Stimulated activated CD8-positive, alpha-beta memory T cell treated with anti-CD3 and anti-CD28 coated beads, Interleukin-2, amount 100 ng/mL, for 48 hours (primary cell): ENCODE measurements around the gene CENPVL1.
A peak's percentile ranks its signal among the peaks of the same experiment; 100 is the strongest.
"Not testable (repeated sequence)": the region's sequence is repeated elsewhere in the genome, so short reads cannot be mapped to it uniquely, and the experiment has no call there.

ENCODE experiments used
- DNase-seq, 2 donors: peaks; one replicate each; pipeline ENCODE4 v3.0.0-alpha.2; 2020; ENCODE audit warnings: low read depth in 2 of 2

Gene CENPVL1

GRCh38 chrX:51710277-51711164, at the start of gene CENPVL1:
Gene CENPVL1, plus strand, starts transcription at chrX:51710512. Its CDS starts 0 bp downstream, at chrX:51710512.
- DNase-seq, result not testable (repeated sequence)

- DNase-seq, result no peak
These were observed 44.3 kb upstream of the CENPVL1 start for GRCh38 chrX:51665981-51666380.

DNA sequence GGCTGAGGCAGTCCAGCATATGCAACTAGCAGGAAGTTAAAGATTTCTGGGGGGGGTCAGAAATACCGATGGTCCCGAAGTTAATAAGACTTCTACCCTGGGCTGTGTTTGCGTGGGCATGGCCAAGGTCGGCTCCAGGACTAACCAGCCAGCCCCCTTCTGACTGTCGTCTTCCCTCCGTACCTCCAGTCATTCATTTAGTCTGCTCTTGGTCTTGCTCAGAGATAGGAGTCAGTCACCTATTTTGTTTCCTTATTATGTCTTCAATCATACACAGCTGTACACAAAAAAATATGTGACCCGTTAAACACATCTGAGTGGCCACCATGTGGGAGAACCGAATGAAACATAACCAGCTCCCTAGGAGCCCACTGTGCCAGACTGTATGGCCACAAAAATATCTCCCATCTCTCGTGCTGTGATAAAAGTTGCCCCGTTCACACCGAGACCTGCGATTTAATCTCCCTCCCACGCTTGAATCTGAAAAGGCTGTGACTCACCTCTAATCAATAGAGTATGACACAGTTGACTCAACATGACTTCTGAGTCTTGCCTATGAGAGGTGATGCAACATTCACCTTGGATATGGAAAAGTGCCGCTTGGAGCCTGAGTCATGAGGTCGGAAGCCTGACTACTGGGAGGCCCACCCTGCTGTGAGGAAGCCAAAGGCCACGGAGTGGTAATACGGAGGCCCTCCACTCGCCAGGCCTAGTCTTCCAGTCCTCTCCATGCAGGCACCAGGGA, 30.5 kb upstream of the CENPVL1 start:
- DNase-seq, result not testable (repeated sequence)

- DNase-seq, result not testable (repeated sequence)
These were observed 28.2 kb upstream of the CENPVL1 start for GRCh38 chrX:51681808-51682719.

DNA sequence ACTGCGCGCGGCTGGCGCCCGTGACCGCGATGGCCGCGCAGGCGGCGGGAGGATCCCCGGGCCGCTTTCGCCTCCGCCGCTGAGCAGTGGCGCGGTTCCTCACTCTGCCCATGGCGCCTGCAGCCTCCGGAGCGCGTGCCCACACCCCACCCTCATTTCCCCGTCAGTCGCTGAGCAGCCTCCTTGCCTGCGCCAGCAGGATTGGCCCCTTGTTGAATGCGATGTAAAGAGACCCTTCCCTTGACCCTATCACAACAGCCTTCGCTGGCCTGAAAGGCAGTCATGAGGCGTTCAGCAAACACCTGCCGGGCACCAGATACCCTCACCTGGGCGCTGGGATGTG, 27.6 kb upstream of the CENPVL1 start, which contains the start of gene CENPVL2:
CENPVL2 (minus strand) TSS at position 112 of the 343 bp plus-strand sequence; CDS start at position 112, 0 bp downstream.
- not testable (repeated sequence) for DNase-seq

DNA sequence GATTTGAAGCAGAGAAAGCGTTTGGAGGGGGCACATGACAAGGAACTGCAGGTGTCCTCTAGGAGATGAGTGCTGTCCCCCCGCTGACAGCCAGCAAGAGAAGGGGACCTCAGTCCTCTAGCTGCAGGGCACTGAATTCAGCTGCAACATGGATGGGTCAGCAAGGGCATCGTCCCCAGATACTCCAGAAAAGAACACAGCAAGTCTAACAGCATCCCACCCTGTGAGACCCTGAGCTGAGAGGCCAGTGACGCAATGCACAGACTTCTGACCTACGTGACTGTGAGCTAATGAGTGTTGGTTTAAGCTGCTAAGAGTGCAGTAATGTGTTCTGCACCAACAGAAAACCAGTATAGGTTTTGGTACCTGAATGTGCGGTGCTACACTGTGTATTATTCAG, 16.1 kb upstream of the CENPVL1 start:
- DNase-seq, result no peak

DNA sequence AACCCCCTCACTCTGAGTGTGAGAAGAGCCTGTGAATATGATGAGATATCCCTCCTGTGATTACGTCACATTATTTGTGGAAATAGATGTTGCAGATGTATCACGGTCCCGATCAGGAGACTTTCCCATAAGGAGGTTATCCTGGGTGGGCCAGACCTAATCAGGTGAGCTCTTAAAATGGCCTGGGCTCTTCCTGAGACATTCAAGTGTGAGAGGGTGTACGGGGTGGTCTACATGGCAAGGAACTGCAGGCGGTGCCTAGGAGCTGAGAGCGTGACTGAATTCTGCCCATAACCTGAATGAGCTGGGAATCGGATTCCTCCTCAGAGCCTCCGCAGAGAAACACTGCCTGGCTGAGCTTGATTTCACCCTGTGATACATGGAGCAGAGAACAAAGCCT, 12.9 kb upstream of the CENPVL1 start:
- DNase-seq, result no peak

DNA sequence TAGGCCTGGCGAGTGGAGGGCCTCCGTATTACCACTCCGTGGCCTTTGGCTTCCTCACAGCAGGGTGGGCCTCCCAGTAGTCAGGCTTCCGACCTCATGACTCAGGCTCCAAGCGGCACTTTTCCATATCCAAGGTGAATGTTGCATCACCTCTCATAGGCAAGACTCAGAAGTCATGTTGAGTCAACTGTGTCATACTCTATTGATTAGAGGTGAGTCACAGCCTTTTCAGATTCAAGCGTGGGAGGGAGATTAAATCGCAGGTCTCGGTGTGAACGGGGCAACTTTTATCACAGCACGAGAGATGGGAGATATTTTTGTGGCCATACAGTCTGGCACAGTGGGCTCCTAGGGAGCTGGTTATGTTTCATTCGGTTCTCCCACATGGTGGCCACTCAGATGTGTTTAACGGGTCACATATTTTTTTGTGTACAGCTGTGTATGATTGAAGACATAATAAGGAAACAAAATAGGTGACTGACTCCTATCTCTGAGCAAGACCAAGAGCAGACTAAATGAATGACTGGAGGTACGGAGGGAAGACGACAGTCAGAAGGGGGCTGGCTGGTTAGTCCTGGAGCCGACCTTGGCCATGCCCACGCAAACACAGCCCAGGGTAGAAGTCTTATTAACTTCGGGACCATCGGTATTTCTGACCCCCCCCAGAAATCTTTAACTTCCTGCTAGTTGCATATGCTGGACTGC, 2.8 kb downstream of the CENPVL1 start:
- DNase-seq, result not testable (repeated sequence)

GRCh38 chrX:51728202-51728601, 17.9 kb downstream of the CENPVL1 start:
- DNase-seq, result no peak

GRCh38 chrX:51737091-51737490, 26.8 kb downstream of the CENPVL1 start:
- DNase-seq, result no peak

GRCh38 chrX:51742586-51742985, 32.3 kb downstream of the CENPVL1 start:
- no peak for DNase-seq

GRCh38 chrX:51743179-51743957, 33.1 kb downstream of the CENPVL1 start, which contains the start of gene GSPT2:
Gene GSPT2, plus strand, starts transcription at chrX:51743442. Its CDS starts 185 bp downstream, at chrX:51743627.
- DNase-seq, result peak; percentile 28 to 37

DNA sequence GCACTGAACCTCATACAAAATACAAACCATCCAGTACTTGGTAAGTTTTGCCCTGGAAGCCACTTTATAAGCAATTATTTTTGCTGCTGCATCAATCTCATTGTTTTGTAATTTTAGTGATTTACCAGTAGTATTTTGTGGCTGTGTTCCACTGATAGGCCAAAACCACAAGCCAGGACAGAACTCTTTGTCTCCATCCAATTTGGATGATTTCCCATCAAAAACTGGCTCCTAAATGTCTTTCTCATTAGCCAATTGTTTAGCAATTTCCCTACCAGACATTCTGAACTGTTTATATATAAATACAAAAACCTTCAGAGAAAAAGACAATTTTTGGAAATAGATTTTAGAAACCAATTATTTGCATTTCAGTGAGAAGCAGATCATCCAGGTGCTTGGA, 37.4 kb downstream of the CENPVL1 start:
- DNase-seq, result no peak

DNA sequence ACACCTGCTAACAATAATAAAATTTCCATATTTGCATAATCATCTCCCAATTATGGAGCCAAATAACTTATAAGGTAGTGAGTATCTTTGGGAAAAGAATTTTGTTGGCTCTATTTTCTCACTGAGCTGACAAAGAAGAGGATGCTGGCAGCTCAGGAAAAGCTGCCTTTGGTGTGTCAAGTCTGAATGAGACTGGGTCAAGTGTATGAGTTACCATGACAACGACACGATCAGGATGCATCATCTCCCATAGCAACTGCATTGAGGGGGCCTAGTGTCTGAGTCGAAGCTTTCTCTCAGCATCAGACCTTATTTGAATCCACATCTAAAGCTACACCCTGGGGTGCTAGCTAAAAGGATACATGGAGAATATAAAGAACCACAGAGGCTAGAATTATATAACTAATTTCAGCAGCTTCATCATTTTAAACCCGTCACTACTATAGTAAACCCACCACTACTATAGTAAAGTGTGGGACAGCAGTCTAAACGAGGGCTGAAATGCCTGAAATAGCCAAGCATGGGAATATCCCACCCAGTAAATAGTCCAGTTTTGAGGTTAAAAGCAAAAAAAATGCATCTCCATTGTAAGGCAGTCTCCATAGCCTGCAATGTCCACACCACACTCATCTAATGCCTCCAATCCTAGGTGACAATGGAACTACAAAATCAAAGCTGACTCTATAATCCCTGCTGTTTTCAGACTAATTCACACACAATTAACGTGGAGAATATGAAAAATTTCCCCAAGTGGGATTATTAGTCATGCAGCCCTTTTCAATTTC, 48.9 kb downstream of the CENPVL1 start:
- DNase-seq, result no peak

DNA sequence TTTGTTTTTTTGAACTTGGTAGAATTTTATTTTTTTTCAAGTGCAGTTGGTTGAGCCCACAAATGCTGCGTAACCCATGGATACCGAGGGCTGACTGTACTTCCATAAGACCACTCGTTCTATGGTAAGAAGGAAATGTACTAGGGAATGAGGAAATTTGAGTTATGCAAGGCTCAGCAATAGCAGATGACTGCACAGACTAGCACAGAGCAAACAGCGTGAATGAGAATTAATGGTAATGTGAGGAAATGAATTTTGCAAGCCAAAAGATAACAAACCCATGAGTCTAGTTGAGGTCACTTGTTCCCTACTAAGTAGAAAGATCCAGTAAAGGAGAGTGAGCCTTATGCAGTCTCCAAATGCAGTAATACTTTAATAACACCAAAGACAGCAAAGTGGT, 50.3 kb downstream of the CENPVL1 start:
- no peak for DNase-seq
